PC-3 (cell line): ENCODE measurements around the gene MAST4. TPM values are rescaled to one million over a fixed set of nuclear protein-coding genes. Genes with fewer than 3 reads are reported as not detected.
A peak's percentile ranks its signal among the peaks of the same experiment; 100 is the strongest.

Experiments
- ATAC-seq: fragments of 200-7000 bp; cut with Tn5 transposase; 2 replicates; pipeline ENCODE4 v1.9.1; 2020; ENCODE audit warnings: mild to moderate bottlenecking, moderate library complexity
- BruUV-seq: library from RNA; stranded (reverse); fragments of 400-500 nt; replicated peaks from 2 replicates; lab custom pipeline; 2021; lab: Mats Ljungman, UMichigan
- CTCF ChIA-PET: fragments of 300-600 bp; sonication (Branson Sonifier 250); formaldehyde crosslinking; loops from one replicate; lab custom pipeline; 2022; ENCODE audit warnings: antibody characterized with exemption; lab: Charles Lee
- POLR2A ChIA-PET: fragments of 300-600 bp; sonication (Branson Sonifier 250); formaldehyde crosslinking; loops from one replicate; lab custom pipeline; 2022; ENCODE audit warnings: antibody characterized with exemption; ENCODE audit not compliant: unreplicated experiment; lab: Charles Lee
- DNase-seq: peaks from one replicate; pipeline ENCODE4 v3.0.0-alpha.2; 2015
- H2AFZ ChIP-seq: fragments of 300-600 bp; sonication (generic); 2 replicates; pipeline ENCODE4 v1.6.0; 2016; ENCODE audit warnings: antibody characterized with exemption, low read length
- H3F3A ChIP-seq: fragments of 300-600 bp; sonication (generic); one replicate; pipeline ENCODE4 v1.6.0; 2017; ENCODE audit warnings: antibody characterized with exemption, low read length, control low read depth, mild to moderate bottlenecking; ENCODE audit not compliant: unreplicated experiment
- H3K27ac ChIP-seq: fragments of 300-600 bp; sonication (generic); 2 replicates; pipeline ENCODE4 v1.5.1; 2016; ENCODE audit warnings: mild to moderate bottlenecking, low read length
- H3K27me3 ChIP-seq: fragments of 300-600 bp; sonication (generic); 2 replicates; pipeline ENCODE4 v1.6.1; 2016; ENCODE audit warnings: low read length, mixed read lengths
- H3K36me3 ChIP-seq: fragments of 300-600 bp; sonication (generic); 2 replicates; pipeline ENCODE4 v1.6.1; 2016; ENCODE audit warnings: low read depth, mixed run types, low read length, mixed read lengths
- H3K4me1 ChIP-seq: fragments of 300-600 bp; sonication (generic); 2 replicates; pipeline ENCODE4 v1.5.1; 2016; ENCODE audit warnings: low read length; ENCODE audit not compliant: insufficient read depth
- H3K4me2 ChIP-seq: fragments of 300-600 bp; sonication (generic); 2 replicates; pipeline ENCODE4 v1.6.0; 2016; ENCODE audit warnings: low read length
- H3K4me3 ChIP-seq: fragments of 300-600 bp; sonication (generic); 2 replicates; pipeline ENCODE4 v1.5.1; 2016; ENCODE audit warnings: mild to moderate bottlenecking, low read length, mixed read lengths
- H3K79me2 ChIP-seq: fragments of 300-600 bp; sonication (generic); 2 replicates; pipeline ENCODE4 v1.6.1; 2017; ENCODE audit warnings: low read length, mixed read lengths
- H3K9ac ChIP-seq: fragments of 300-600 bp; sonication (generic); 2 replicates; pipeline ENCODE4 v1.6.0; 2016; ENCODE audit warnings: mild to moderate bottlenecking, low read length
- H3K9me2 ChIP-seq: fragments of 300-600 bp; sonication (generic); replicated peaks from 2 replicates; pipeline ENCODE4 v1.6.1; 2016; ENCODE audit warnings: mixed run types, low read length, mixed read lengths
- H3K9me3 ChIP-seq: fragments of 300-600 bp; sonication (generic); 2 replicates; pipeline ENCODE4 v1.6.1; 2016; ENCODE audit warnings: low read length, mixed read lengths
- H4K20me1 ChIP-seq: fragments of 300-600 bp; sonication (generic); 2 replicates; pipeline ENCODE4 v1.6.1; 2016; ENCODE audit warnings: low read length, mixed read lengths
- EZH2 ChIP-seq: fragments of 300-600 bp; sonication (generic); IDR thresholded peaks from one replicate; pipeline ENCODE4 v1.6.1; 2017; ENCODE audit warnings: antibody characterized with exemption, mild to moderate bottlenecking, low read length; ENCODE audit not compliant: unreplicated experiment
- EZH2phosphoT487 ChIP-seq: fragments of 300-600 bp; sonication (generic); IDR thresholded peaks from 2 replicates; pipeline ENCODE4 v1.6.1; 2018; ENCODE audit warnings: mild to moderate bottlenecking, antibody characterized with exemption, low read length, borderline replicate concordance
- intact Hi-C: fragments of 100-400 bp; cut with micrococcal nuclease; formaldehyde crosslinking; loops from 2 replicates; pipeline ENCODE4 v1.9.0; 2023
- total RNA-seq: library from RNA; depleted of rRNA; stranded (reverse); fragments of >200 nt; gene quantifications from 2 replicates; pipeline ENCODE4 v1.2.3, GENCODE V29; 2014
- TF ChIP-seq, protein P1 (sequence below): fragments of 300-600 bp; sonication (generic); conservative IDR thresholded peaks from 2 replicates; pipeline ENCODE4 v1.5.1; 2017; ENCODE audit warnings: antibody characterized with exemption, low read depth, mild to moderate bottlenecking, low read length

Gene MAST4
- total RNA-seq, 1 experiment from 2014 or later: 7.9 TPM

GRCh38 chr5:67176936-67177335 is 580.7 kb downstream of the MAST4 start:
- ATAC-seq (no peak), DNase-seq (no peak)
- CTCF ChIA-PET: no interaction called here
- Histone ChIP-seq H3K9ac (no peak overlapping the region), H3K27me3 (no peaks in the 10 kb centered on the region), H3K9me2 (no peaks in the 10 kb centered on the region), H3K4me1 (0 out of 2 replicates have a peak, but pooled peaks cover 4% of the 10 kb centered on the region), H3F3A (no peaks in the 10 kb centered on the region), H3K4me3 (no peak overlapping the region), H3K36me3 (no peaks in the 10 kb centered on the region), H2AFZ (no peak overlapping the region), H4K20me1 (no peaks in the 10 kb centered on the region), H3K79me2 (no peaks in the 10 kb centered on the region), H3K4me2 (no peak overlapping the region), H3K27ac (no peak overlapping the region), H3K9me3 (peaks cover 3% of the 10 kb centered on the region; the same call in 1 of the 2 replicates)
- POLR2A ChIA-PET: no interaction called here
- no TSS peak for BruUV-seq
- intact Hi-C loops: no loop called here
- TF ChIP-seq EZH2phosphoT487 (no peak), EZH2 (no peak)
- TF ChIP-seq, protein P1, sequence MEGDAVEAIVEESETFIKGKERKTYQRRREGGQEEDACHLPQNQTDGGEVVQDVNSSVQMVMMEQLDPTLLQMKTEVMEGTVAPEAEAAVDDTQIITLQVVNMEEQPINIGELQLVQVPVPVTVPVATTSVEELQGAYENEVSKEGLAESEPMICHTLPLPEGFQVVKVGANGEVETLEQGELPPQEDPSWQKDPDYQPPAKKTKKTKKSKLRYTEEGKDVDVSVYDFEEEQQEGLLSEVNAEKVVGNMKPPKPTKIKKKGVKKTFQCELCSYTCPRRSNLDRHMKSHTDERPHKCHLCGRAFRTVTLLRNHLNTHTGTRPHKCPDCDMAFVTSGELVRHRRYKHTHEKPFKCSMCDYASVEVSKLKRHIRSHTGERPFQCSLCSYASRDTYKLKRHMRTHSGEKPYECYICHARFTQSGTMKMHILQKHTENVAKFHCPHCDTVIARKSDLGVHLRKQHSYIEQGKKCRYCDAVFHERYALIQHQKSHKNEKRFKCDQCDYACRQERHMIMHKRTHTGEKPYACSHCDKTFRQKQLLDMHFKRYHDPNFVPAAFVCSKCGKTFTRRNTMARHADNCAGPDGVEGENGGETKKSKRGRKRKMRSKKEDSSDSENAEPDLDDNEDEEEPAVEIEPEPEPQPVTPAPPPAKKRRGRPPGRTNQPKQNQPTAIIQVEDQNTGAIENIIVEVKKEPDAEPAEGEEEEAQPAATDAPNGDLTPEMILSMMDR: no peak

DNA sequence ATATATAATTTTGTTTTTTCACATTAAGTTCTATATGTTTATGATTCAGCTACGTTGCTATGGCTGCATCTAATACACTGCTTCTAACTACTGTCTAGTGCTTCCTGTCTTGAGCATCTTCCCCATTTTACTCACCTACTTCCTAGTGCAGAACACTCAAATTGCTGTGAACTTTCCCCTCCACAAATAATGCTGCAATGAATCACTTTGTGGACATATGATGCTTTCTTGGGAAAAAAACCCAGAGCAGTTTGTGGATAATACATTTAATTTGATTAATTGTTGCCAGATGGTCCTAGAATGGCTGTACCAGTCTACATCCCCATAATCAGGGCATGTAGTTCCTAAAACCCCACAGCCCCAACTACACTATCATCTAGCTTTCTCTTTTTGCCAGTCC is 581.9 kb downstream of the MAST4 start:
- TF ChIP-seq EZH2: no peak
- no peak for TF ChIP-seq EZH2phosphoT487
- TF ChIP-seq, protein P1: no peak
- Histone ChIP-seq H3K9ac (no peak overlapping the region), H3K9me2 (no peaks in the 10 kb centered on the region), H3K27me3 (no peaks in the 10 kb centered on the region), H3K36me3 (no peaks in the 10 kb centered on the region), H3K4me1 (0 out of 2 replicates have a peak, but pooled peaks cover 4% of the 10 kb centered on the region), H2AFZ (no peak overlapping the region), H3K79me2 (no peaks in the 10 kb centered on the region), H3K4me2 (no peak overlapping the region), H4K20me1 (no peaks in the 10 kb centered on the region), H3K4me3 (no peak overlapping the region), H3K9me3 (peaks cover 3% of the 10 kb centered on the region; the same call in 1 of the 2 replicates), H3F3A (no peaks in the 10 kb centered on the region), H3K27ac (no peak overlapping the region)
- DNase-seq: peak; percentile 17
- ChIA-PET CTCF (no interaction called here), POLR2A (no interaction called here)
- ATAC-seq: peak; percentile 58
- intact Hi-C loops: no loop called here
- BruUV-seq: no TSS peak

DNA sequence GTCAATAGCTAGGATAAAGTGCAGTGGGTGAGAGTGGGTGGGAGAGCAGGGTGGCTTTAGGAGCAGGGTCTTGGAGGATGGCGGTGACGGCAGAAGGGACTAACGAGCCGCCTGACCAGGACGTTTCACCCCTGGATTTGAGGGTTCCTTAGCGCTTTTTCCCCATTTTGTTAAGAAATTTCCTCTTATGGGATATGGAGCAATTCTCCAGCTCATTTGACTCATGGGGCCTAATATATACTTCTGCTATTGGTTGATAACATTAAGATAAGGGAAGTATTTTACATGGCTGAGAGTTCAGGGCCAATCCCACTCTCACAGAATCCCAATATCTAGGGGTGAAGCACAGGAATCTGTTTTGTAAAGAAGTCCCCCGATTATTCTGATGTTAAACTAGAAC is 582.8 kb downstream of the MAST4 start:
- BruUV-seq: no TSS peak
- Histone ChIP-seq H3F3A (no peaks in the 10 kb centered on the region), H3K36me3 (no peaks in the 10 kb centered on the region), H2AFZ (no peak overlapping the region), H3K9me2 (no peaks in the 10 kb centered on the region), H3K4me3 (no peak overlapping the region), H3K79me2 (no peaks in the 10 kb centered on the region), H3K27ac (no peak overlapping the region), H4K20me1 (no peaks in the 10 kb centered on the region), H3K27me3 (no peaks in the 10 kb centered on the region), H3K9me3 (peaks cover 3% of the 10 kb centered on the region; the same call in 1 of the 2 replicates), H3K4me1 (0 out of 2 replicates have a peak, but pooled peaks cover 4% of the 10 kb centered on the region), H3K4me2 (no peak overlapping the region), H3K9ac (no peak overlapping the region)
- intact Hi-C loops: no loop called here
- POLR2A ChIA-PET: no interaction called here
- CTCF ChIA-PET: no interaction called here
- TF ChIP-seq EZH2 (no peak), EZH2phosphoT487 (no peak)
- TF ChIP-seq, protein P1: no peak
- no peak for DNase-seq
- no peak for ATAC-seq
